Activated T-cell treated with anti-CD3 and anti-CD28 coated beads, Interleukin-2, amount 50 U/mL, for 72 hours (primary cell): ENCODE data around the gene EFNA3. TPM values are rescaled to one million over a fixed set of nuclear protein-coding genes. Genes with fewer than 3 reads are reported as not detected.

Experiments
- ATAC-seq, 2 donors: fragments of 150-1000 bp; cut with Tn5 transposase; replicated peaks in 1 of 2; 2 replicates each; pipeline ENCODE4 v1.10.0; 2021; ENCODE audit warnings: moderate library complexity in 2 of 2, mild to moderate bottlenecking in 1 of 2
- DNase-seq, 2 donors: peaks; one replicate each; pipeline ENCODE4 v3.0.0; 2021 to 2022; ENCODE audit warnings: mixed read lengths in 1 of 2
- H3K27ac Mint-ChIP-seq: one replicate; pipeline ENCODE4 v1.8.0; 2022; ENCODE audit warnings: mild to moderate bottlenecking, moderate library complexity, mixed read lengths
- H3K27me3 Mint-ChIP-seq: one replicate; pipeline ENCODE4 v1.8.0; 2022; ENCODE audit warnings: low read depth, mixed read lengths
- H3K36me3 Mint-ChIP-seq, 2 donors: one replicate each; pipeline ENCODE4 v1.8.0; 2022; ENCODE audit warnings: mixed read lengths in 2 of 2, mild to moderate bottlenecking in 1 of 2; ENCODE audit not compliant: insufficient read depth in 2 of 2
- H3K4me1 Mint-ChIP-seq: one replicate; pipeline ENCODE4 v1.8.0; 2022; ENCODE audit warnings: low read depth, mixed read lengths
- H3K4me3 Mint-ChIP-seq, 2 donors: one replicate each; pipeline ENCODE4 v1.8.0; 2022; ENCODE audit warnings: mild to moderate bottlenecking in 2 of 2, mixed read lengths in 2 of 2, moderate library complexity in 2 of 2
- H3K9me3 Mint-ChIP-seq, 2 donors: one replicate each; pipeline ENCODE4 v1.8.0; 2022; ENCODE audit warnings: mixed read lengths in 2 of 2
- total RNA-seq, 2 donors: library from RNA; stranded (reverse); gene quantifications; one replicate each; pipeline ENCODE4 v1.2.3, GENCODE V29; 2022

Gene EFNA3
- total RNA-seq, 2 donors from 2014 or later, result 4.1 to 4.7 TPM

DNA sequence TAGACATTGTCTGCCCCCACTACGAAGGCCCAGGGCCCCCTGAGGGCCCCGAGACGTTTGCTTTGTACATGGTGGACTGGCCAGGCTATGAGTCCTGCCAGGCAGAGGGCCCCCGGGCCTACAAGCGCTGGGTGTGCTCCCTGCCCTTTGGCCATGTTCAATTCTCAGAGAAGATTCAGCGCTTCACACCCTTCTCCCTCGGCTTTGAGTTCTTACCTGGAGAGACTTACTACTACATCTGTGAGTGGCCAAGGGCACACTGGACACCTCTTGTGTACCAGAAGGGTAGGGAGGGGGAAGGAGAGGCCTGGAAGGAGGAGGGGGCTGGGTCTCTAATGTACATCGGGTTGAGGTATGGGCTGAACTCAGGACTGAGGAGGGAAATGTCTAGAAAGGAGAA lies 11.9 kb upstream of the EFNA3 start:
- H3K4me3 Mint-ChIP-seq, result no peak overlapping the region
- peaks cover 1 to 2% of the 10 kb centered on the region in 2 donors for H3K36me3 Mint-ChIP-seq
- H3K4me1 Mint-ChIP-seq, result peaks cover 32% of the 10 kb centered on the region
- no peak for DNase-seq
- no peak for ATAC-seq
- H3K27me3 Mint-ChIP-seq, result no peaks in the 10 kb centered on the region
- H3K27ac Mint-ChIP-seq, result no peak overlapping the region
- no peaks in the 10 kb centered on the region for H3K9me3 Mint-ChIP-seq

DNA sequence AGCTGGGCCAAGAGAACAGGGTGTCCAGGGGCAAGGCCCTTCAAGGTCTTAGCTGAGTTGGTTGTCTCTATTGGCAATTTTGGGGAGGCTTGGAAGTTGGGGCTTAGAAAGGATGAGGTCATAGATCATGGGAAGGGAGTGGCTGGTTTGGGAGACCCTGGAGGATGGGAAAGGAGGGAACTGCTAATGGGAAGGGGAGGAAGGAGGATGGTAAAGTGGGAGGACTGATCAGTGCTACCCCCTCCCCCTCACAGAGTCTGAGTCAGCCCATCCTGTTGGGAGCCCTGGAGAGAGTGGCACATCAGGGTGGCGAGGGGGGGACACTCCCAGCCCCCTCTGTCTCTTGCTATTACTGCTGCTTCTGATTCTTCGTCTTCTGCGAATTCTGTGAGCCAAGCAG lies 10.0 kb upstream of the EFNA3 start:
- Mint-ChIP-seq H3K36me3 (peaks cover 1 to 2% of the 10 kb centered on the region in 2 donors), H3K9me3 (no peaks in the 10 kb centered on the region), H3K4me3 (no peak overlapping the region), H3K4me1 (peaks cover 24% of the 10 kb centered on the region), H3K27ac (no peak overlapping the region), H3K27me3 (no peaks in the 10 kb centered on the region)
- ATAC-seq (no peak), DNase-seq (no peak)

DNA sequence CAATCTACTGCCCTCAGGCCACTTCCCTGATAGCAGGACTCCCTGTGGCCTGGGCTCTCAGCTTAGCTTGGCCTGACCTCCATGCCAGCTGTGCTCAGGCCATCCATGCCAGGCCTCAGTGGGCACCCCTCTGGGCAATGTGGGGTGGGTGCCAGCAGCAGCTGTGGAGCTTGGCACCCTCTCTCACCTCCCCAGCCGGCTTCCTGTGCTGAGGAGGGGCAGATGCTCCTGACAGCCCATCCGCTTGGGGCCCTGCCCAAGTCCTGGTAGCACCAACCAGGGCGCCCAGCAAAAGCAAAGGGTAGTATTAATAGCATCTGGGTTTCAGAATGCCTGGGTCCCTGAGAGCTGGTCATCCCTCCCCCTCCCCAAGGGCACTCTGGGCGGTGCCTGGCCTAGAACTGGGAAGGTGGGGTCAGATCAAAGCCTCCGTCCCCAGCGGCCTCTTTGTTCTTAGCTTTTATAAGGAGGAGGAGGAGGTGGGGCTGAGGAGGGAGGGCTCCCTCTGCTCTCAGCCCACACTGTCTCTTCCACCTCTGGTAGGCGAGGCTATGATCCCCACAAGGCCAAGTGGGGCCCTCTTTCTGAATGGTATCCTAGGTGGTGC lies 9.0 kb upstream of the EFNA3 start:
- DNase-seq (no peak), ATAC-seq (no peak)
- Mint-ChIP-seq H3K27ac (no peak overlapping the region), H3K36me3 (peaks cover 0 to 1% of the 10 kb centered on the region in 2 donors), H3K4me3 (no peak overlapping the region), H3K27me3 (no peaks in the 10 kb centered on the region), H3K9me3 (no peaks in the 10 kb centered on the region), H3K4me1 (peaks cover 23% of the 10 kb centered on the region)

DNA sequence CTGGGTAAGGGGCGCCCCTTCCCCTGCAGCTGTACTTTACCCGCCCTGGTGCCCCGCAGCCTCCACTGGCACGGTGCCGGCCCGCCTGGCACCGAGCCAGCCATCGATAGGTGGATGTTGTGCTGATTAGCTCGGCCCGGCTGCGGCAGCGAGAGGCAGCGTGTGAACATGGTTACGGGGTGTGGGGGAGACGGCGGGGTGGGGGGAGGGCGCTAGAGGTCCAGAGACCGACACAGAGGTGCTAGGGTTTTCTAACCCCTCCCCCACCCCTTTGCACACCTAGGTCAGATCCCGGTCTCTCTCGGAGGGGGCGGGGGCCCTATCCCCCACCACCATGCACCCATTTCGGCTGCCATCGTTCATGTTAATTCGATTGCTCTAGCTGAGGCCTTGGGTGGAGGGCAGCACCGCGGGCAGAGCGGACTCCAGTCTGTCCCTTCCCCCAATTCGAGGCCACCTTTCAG lies 8.4 kb upstream of the EFNA3 start:
- Mint-ChIP-seq H3K36me3 (peaks cover 0 to 1% of the 10 kb centered on the region in 2 donors), H3K27me3 (no peaks in the 10 kb centered on the region), H3K4me3 (peak overlapping the region; percentile 28 to 62), H3K4me1 (peaks cover 19% of the 10 kb centered on the region), H3K9me3 (no peaks in the 10 kb centered on the region), H3K27ac (no peak overlapping the region)
- ATAC-seq, result no peak
- no peak for DNase-seq

DNA sequence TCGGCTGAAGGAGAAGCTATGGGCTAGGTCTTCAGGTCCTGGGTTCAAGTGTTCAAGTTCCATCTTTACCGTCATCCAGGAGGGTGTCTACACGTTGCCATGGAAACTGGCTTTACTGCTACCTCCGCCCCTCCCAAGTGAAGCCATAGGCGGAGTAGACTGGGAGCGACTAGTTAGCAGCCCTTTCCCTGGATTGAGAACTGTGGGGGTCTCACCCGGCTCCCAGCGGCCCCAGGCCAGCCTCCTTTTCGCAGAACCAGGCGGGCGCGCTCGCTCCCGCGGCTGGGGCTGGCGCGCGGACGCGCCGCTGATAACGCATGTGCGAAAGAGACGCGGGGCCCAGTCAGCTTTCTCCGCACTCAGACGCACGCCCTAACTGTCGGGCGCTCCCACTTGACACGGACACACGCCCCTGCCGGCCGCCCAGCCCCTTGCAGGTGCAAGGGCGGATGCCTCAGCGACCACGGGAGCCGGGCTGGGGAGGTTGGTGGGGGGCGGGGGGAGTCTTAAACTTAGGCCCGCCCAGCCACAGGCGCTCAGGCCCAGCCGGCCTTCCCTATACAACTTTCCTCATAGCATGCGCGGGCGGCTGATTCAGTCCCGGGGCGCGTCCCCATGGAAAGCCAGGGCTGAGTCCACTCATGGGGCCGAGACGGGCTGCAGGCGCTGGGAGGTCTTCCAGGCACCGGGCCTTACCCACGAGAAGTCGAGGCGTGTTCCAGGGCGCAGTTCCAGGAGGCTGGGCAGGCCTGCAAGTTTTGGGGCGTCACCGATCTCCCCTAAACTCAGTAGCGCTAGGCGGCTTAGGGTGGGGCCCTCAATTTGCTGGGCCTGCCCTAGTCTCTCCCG lies 7.7 kb upstream of the EFNA3 start:
- Mint-ChIP-seq H3K9me3 (no peaks in the 10 kb centered on the region), H3K4me1 (peaks cover 19% of the 10 kb centered on the region), H3K4me3 (peak overlapping the region; percentile 28 to 62), H3K27me3 (no peaks in the 10 kb centered on the region), H3K36me3 (peaks cover 0 to 1% of the 10 kb centered on the region in 2 donors), H3K27ac (no peak overlapping the region)
- ATAC-seq, result peak; percentile 96 to 97
- DNase-seq, result peak; percentile 80 to 88

DNA sequence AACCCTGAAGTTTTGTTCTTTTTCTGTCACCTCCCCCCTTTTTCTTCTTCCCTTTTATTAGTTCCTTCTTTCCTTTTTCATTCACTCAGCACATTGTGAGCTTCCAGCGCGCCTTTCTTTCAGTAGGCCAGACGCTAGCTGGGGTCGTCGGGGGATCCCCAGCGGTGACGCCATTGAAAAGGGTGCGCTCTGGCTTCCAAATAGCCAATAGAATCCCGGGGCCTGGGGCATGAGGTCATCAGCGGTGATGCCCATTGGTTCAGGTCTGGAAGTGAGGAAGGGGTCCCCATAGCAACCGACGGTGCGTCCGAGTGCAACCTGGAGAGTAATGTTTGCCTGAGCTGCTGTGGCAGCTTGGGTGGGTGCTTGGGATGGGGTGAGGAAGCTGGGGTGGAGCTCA lies 6.9 kb upstream of the EFNA3 start:
- H3K9me3 Mint-ChIP-seq, result no peaks in the 10 kb centered on the region

DNA sequence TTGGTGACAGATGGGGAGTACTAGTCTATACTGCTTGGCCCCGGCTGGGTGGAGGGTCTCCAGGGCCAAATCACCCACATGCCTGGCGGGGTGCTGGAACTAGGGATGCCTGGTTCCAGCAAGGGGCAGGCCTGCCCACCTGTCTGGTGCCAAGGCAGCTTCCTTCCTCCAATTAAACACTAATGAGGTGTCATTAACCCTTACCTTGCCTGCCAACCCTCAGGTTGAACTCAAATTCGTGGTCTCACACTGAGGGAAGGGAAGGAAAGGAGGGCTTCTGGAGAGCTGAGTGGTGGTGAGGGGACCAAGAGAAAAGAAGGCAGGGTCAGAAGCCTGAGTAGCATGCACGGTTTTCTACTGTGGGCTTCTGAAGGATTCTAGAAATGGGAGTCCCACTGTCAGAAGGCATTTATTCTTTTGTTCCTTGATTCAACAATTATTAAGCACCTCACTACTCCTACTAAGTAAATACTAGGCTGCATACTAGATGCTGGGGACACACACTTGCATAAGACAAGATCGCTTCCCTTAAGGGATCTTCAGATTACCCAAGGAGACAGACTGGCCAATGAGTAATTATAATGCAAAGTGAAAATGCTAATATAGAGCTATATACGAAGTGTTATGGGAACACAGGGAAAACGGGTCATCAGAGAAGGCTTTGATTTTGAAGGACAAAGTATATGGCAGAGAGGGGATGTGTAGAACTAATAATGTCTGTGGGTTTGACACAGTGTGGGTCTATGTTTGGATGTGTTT lies 5.9 kb upstream of the EFNA3 start:
- no peak for ATAC-seq
- Mint-ChIP-seq H3K27me3 (no peaks in the 10 kb centered on the region), H3K36me3 (peaks cover 0 to 1% of the 10 kb centered on the region in 2 donors), H3K9me3 (no peaks in the 10 kb centered on the region), H3K27ac (no peak overlapping the region), H3K4me1 (peaks cover 15% of the 10 kb centered on the region), H3K4me3 (no peak overlapping the region)
- DNase-seq, result no peak

More for the DNA sequence above, 6.9 kb upstream of the EFNA3 start:
- Mint-ChIP-seq H3K27me3 (no peaks in the 10 kb centered on the region), H3K4me1 (peaks cover 15% of the 10 kb centered on the region), H3K36me3 (peaks cover 0 to 1% of the 10 kb centered on the region in 2 donors), H3K4me3 (peak overlapping the region; percentile 28 to 45), H3K27ac (no peak overlapping the region)
- DNase-seq (no peak), ATAC-seq (no peak)

DNA sequence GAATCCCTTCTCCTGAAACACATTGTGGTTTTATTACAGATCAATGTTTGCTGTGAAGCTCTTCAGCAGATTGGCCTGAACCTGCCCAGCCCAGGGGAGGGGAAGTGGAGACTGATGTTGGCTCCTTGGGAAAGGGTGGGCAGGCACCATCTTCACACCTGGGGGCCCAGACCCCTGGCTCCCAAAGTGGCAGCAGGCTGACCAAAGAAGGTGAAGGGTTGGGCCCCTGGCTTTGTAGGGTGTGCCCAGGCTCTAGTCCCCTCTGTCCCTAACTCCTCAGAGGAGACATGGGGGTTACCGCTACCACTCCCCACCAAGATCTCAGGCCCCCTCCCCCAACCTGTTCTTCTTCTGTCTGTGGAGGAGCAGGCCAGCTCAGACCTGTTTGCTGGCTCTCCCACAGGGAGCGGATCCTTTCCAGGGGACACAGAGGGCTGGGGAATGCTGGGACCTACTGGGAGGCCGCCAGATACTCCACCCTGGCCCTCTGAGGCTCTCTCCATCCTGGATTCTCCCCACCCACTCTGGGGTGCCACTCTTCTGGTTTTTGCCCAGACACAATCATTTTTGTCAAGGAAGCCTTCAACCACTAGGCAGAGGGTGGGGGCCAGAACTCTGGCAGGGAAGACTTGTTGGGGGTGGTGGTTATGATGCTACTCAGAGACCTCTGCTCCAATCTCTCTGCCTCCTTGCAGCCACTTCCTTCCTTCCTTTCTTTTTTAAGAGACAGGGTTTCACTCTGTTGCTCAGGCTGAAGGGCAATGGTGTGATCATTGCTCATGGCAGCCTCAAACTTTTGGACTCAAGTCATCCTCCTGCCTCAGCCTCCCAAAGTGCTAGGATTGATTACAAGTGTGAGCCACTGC lies 5.0 kb upstream of the EFNA3 start:
- Mint-ChIP-seq H3K27ac (no peak overlapping the region), H3K4me1 (peaks cover 15% of the 10 kb centered on the region), H3K9me3 (no peaks in the 10 kb centered on the region), H3K36me3 (peaks cover 0 to 1% of the 10 kb centered on the region in 2 donors), H3K4me3 (no peak overlapping the region), H3K27me3 (no peaks in the 10 kb centered on the region)
- no peak for DNase-seq
- ATAC-seq, result peak; percentile 18 to 31

DNA sequence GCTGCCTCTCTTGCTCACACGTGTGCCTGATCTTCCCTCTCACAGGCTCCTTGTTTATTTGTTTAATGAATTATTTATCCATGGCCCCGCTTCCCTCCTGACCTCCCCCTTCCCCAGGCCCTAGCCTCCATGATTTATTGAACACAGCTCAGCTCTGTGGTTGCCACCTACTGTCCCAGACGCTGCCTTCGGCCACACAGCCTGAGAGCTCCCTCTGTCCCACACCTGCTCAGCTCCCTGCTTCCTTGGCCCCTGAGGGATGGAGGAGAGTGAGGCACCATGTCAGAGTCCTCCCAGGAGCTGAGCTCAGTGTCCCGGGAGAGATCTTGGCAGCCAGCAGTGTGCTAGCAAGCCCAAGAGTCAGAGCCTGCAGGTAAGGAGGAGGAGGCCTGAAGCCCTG lies 3.1 kb upstream of the EFNA3 start:
- DNase-seq (no peak), ATAC-seq (no peak)
- Mint-ChIP-seq H3K36me3 (no peaks in the 10 kb centered on the region), H3K4me1 (peaks cover 21% of the 10 kb centered on the region), H3K9me3 (no peaks in the 10 kb centered on the region), H3K4me3 (no peak overlapping the region), H3K27me3 (peaks cover 9% of the 10 kb centered on the region), H3K27ac (no peak overlapping the region)

DNA sequence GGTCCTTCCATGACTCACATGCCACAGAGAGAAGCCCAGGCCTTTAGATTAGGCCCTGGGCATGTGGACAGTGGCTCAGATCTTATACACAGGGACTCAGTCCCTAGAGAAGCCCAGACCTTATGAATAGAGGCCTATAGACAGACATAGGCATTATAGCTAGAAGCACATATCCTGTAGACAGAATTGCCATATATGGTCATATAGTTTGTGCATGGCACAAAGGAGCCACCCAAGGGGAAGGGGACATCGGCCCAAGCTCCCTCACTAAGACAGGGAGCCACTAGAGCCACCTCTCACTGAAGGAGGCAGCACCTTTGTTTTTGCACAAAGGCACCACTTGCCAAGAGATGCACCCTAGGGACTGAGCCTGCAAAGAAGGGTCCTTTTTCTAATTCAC lies 2.3 kb upstream of the EFNA3 start:
- H3K27me3 Mint-ChIP-seq, result peaks cover 13% of the 10 kb centered on the region
- no peak overlapping the region for H3K4me3 Mint-ChIP-seq
- no peak overlapping the region for H3K27ac Mint-ChIP-seq
- H3K4me1 Mint-ChIP-seq, result peaks cover 25% of the 10 kb centered on the region
- H3K36me3 Mint-ChIP-seq, result peaks cover 0 to under 1% of the 10 kb centered on the region in 2 donors
- no peaks in the 10 kb centered on the region for H3K9me3 Mint-ChIP-seq
- DNase-seq (no peak), ATAC-seq (no peak)

DNA sequence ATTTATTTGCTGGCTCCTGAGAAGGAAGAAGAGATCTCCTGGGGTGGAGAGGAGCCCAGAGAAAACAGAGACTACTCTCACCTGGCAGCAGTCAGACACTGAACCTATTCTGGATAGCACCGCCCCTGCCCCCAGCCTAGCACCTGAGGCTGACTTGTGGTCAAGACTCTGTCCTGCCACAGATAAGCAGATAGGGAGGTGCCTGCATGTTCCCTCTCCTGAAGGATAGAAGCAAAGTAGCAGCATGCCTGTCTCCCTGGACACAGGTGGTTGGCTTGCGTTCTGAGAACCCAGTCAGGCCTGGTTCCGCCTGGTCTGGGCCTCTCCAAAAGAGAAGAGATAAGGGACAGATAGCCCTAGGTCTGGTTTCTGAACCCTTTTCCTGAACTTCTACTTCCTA lies 1.3 kb upstream of the EFNA3 start:
- DNase-seq (no peak), ATAC-seq (no peak)
- Mint-ChIP-seq H3K36me3 (peaks cover 0 to 2% of the 10 kb centered on the region in 2 donors), H3K27ac (no peak overlapping the region), H3K4me3 (no peak overlapping the region), H3K27me3 (peaks cover 23% of the 10 kb centered on the region), H3K4me1 (peaks cover 33% of the 10 kb centered on the region), H3K9me3 (no peaks in the 10 kb centered on the region)

DNA sequence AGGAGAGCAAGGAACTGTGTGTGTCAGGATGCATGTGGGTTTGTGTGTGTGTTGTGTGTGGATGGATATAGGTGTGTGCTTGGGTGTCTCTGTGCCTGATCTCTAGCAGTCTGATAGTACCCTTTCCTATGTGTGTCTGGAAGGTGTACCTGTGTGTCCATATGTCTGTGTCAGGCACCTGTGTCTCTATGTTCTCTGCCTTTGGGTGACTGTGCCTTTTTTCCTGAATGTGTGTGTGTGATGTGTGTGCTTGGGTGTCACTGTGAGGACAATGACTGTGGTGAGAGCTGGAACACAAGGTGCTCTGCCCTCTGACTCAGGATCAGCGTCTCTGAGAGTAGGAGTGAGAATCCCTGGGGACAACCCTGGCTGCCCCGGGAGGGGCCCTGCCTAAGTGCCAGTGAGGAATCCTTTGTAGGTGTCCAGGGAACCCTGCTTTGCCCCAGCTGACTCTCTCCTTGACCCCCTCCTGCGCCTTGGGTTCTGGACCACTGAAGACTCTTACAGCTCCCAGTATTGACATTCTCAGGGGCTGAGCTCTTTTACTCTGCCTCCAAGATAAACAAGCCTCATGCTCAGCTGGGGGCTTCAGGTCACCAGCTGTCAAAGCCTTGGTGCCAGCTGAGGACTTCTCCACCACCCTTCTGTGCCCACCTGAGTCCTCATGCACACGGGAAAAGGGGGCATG lies 735 bp upstream of the EFNA3 start:
- DNase-seq, result no peak
- peaks cover 28% of the 10 kb centered on the region for H3K27me3 Mint-ChIP-seq
- peak overlapping the region in 1 of 2 donors; percentile 79 for H3K4me3 Mint-ChIP-seq
- H3K36me3 Mint-ChIP-seq, result peaks cover 0 to 2% of the 10 kb centered on the region in 2 donors
- H3K9me3 Mint-ChIP-seq, result no peaks in the 10 kb centered on the region
- H3K27ac Mint-ChIP-seq, result no peak overlapping the region
- peaks cover 36% of the 10 kb centered on the region for H3K4me1 Mint-ChIP-seq
- ATAC-seq, result no peak
